NB4 (cell line): ENCODE measurements around the gene GJA1.

Source experiments
- DNase-seq: peaks from one replicate; pipeline ENCODE4 v3.0.0; 2010; ENCODE audit warnings: low read depth
- H3K4me3 ChIP-seq: one replicate; pipeline ENCODE4 v1.5.1; 2011; ENCODE audit warnings: mild to moderate bottlenecking, low read depth, low read length, moderate library complexity
- MYC ChIP-seq: IDR thresholded peaks from 2 replicates; pipeline ENCODE4 v1.6.1; 2011; ENCODE audit warnings: low read depth, low read length
- POLR2A ChIP-seq: IDR thresholded peaks from 2 replicates; pipeline ENCODE4 v1.6.1; 2011; ENCODE audit warnings: mild to moderate bottlenecking; ENCODE audit not compliant: insufficient read length; ENCODE audit errors: extremely low read depth
- TF ChIP-seq, protein P1 (sequence below): IDR thresholded peaks from 2 replicates; pipeline ENCODE4 v1.6.1; 2011; ENCODE audit warnings: low read depth, low read length
- TF ChIP-seq, protein P2 (sequence below): IDR thresholded peaks from one replicate; pipeline ENCODE4 v1.5.1; 2012; ENCODE audit warnings: low read depth, low read length

GJA1 gene

DNA sequence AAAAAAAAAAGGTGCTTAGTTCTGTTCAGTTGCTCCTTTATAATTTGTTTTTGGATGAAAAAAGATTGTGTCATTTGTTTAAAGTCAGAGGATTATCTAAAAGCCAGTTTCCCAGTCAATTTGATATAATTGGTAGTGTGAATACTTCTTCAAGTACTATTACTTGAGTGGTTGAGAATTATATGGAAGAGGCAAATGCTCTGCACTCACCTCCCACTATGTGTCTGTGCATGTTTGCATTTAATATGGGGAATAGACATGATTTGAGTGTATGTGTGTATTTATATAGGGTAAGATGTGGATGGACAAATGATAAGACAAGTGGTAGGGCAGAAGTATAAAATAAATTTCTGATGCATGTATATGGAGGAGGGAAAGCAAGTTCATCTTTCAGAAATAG is 15.8 kb downstream of the GJA1 start:
- no peak for DNase-seq
- TF ChIP-seq POLR2A: no peak
- TF ChIP-seq, protein P1, sequence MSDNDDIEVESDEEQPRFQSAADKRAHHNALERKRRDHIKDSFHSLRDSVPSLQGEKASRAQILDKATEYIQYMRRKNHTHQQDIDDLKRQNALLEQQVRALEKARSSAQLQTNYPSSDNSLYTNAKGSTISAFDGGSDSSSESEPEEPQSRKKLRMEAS: no peak
- TF ChIP-seq MYC: no peak
- H3K4me3 ChIP-seq: no peak overlapping the region

DNA sequence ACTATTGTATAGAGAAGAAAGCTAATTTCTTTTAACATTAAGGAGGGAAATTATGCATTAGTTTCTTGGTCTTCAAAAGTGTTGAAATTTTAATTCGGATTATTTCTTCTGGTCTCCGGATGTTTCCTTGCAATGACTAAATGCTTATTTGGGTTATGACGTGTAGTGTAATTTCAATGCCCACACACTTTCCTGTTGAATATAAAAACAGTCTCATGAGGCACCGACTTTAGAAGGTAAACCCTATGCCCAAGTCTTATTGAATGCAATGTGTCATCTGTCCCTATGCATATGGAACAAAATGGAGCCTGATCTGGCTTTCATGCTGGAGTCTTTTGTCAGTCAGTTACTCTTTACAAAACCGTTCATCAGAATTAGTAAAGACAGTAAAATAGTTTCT is 17.7 kb downstream of the GJA1 start:
- TF ChIP-seq MYC (no peak), POLR2A (no peak)
- TF ChIP-seq, protein P2, sequence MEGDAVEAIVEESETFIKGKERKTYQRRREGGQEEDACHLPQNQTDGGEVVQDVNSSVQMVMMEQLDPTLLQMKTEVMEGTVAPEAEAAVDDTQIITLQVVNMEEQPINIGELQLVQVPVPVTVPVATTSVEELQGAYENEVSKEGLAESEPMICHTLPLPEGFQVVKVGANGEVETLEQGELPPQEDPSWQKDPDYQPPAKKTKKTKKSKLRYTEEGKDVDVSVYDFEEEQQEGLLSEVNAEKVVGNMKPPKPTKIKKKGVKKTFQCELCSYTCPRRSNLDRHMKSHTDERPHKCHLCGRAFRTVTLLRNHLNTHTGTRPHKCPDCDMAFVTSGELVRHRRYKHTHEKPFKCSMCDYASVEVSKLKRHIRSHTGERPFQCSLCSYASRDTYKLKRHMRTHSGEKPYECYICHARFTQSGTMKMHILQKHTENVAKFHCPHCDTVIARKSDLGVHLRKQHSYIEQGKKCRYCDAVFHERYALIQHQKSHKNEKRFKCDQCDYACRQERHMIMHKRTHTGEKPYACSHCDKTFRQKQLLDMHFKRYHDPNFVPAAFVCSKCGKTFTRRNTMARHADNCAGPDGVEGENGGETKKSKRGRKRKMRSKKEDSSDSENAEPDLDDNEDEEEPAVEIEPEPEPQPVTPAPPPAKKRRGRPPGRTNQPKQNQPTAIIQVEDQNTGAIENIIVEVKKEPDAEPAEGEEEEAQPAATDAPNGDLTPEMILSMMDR: no peak
- TF ChIP-seq, protein P1: no peak
- no peak for DNase-seq
- no peak overlapping the region for H3K4me3 ChIP-seq

- TF ChIP-seq, protein P2: no peak
- TF ChIP-seq MYC (no peak), POLR2A (no peak)
- TF ChIP-seq, protein P1: no peak
- H3K4me3 ChIP-seq: no peak overlapping the region
- DNase-seq: no peak
Observed at GRCh38 chr6:121460170-121460569, 24.7 kb downstream of the GJA1 start.

- TF ChIP-seq POLR2A (no peak), MYC (no peak)
- TF ChIP-seq, protein P2: no peak
- TF ChIP-seq, protein P1: no peak
- no peak overlapping the region for H3K4me3 ChIP-seq
- DNase-seq: no peak
Observed at GRCh38 chr6:121463087-121463486, 27.6 kb downstream of the GJA1 start.

DNA sequence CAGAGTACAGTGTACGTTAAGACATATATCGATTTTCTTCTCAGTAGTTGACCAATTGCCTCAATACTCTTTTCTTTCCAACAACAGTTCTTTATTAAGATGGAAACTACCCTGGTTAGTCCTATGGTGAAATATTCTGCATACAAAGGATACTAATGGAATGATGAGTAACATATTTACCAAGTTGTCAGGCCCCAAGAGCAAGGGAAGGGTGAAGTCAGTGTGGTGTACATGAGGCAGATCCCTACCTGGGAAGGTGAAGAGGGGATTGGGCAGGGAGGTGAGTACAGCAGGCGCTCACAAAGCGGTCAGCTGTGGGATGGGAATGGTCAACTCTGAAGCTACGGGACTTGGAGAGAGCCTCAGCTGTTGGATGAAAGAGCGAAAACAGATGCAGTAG is 29.7 kb downstream of the GJA1 start:
- TF ChIP-seq, protein P1: no peak
- TF ChIP-seq POLR2A (no peak), MYC (no peak)
- TF ChIP-seq, protein P2: no peak
- H3K4me3 ChIP-seq: no peak overlapping the region
- DNase-seq: no peak

DNA sequence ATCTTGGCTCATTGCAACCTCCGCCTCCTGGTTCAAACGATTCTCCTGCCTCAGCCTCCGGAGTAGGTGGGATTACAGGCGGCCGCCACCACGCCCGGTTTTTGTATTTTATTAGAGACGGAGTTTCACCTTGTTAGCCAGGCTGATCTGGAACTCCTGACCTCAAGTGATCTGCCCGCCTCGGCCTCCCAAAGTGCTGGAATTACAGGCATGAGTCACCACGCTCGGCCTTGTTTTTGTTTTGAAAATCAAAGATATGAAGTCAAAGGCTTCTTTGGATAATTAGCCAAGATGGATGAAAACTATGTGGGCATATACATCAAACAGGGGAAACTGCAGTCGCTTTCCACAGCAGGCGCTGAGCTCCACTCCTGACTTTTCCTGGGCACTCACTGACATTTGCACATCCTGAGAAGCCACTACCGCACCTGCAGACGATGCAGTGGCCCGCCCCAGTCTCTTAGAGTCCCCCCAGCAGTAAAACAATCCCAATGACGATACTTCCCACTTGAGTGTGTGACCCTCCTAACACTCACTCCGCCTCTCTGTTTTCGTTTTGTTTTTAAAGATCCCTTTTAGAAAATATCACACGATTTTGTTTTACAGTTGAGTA is 44.1 kb downstream of the GJA1 start:
- no peak for DNase-seq
- TF ChIP-seq POLR2A: no peak
- TF ChIP-seq, protein P1: no peak
- no peak for TF ChIP-seq MYC
- TF ChIP-seq, protein P2: no peak
- no peak overlapping the region for H3K4me3 ChIP-seq
